Lung microvascular endothelial cell (primary cell): ENCODE data around the gene OPCML. TPM values are rescaled to one million over a fixed set of nuclear protein-coding genes. Genes with fewer than 3 reads are reported as not detected.

Experiments
- DNase-seq, 2 donors: peaks; one replicate each; pipeline versions ENCODE4 v3.0.0 to v3.0.0-alpha.2; 2010; ENCODE audit warnings: low read depth in 2 of 2
- total RNA-seq: library from RNA; depleted of rRNA; stranded (reverse); fragments of >200 nt; gene quantifications from 2 replicates; pipeline ENCODE4 v1.2.1, GENCODE V29; 2014

Gene OPCML
- total RNA-seq, 1 donor from 2014 or later: not detected

DNA sequence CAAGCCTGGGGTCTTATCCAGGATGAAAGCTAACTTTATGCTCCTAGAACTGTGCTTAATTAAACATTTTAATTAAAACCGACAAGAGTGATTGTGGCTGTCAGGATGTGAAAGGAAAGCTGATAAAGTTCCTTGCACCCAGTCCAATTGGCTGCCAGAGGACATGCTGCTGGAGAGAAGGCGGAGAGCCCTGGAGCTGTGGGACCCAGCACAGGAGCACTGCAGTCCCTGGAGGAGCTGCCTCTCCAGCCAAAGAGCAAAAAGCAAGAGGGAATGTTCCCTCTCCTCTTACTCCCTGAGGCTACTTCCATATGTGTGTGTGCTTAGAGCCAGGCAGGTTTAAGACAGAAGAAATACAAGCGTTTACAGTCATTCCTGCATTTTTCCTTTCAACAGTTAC, 118.6 kb downstream of the OPCML start:
- DNase-seq: no peak

DNA sequence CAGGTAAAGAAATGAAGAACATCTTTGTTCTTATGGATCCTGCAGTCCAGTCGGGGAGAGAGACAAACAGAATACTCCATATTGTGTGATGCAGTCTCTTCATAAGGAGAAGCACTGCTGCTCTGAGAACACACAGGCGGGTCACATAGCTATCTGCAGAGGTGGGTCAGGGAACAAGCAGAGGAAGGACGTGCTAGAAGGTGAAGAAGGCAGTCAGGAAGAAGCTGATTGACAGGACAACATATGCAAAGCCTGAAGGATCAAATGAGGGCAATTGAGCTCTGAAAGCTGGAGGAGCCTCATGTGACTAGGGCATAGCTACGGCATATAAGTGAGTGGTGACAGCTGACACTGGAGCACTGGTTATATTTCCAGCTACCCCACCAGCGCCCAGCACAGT, 122.5 kb downstream of the OPCML start:
- DNase-seq: no peak

DNA sequence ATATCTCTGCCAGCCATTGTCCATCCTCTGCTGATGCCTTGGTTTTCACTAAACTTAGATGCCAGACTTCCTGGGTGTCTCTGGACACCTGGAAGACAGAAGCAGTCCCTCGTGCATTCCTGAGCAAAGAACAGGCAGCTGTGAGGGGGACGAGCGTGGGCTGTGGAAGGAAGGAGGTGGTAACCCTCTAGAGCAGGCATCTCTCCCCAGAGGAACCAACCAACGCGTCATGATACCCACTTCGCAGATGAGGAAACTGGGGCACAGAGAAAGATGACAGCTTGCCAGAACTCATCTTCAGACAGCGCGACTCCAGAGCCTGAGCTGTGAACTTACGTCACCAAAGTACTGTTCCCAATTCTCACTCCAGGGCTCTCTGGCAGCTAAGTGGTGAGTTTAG, 123.4 kb downstream of the OPCML start:
- no peak for DNase-seq

DNA sequence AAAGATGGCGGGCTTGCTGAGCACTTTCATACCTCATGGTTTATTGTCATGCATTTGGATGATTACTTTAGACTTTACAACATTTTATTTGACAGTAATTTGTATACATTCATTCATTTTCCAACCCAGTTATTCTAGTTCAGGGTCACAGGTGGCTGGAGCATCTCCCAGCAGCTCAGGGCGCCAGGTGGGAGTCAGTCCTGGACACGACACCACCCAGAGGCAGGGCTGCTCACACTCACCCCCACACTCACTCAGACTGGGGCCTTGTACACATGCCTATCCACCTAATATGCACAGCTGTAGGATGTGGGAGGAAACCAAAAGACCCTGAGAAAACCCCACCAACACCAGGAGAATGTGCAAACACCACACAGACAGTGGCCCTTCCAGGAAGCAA, 123.9 kb downstream of the OPCML start:
- no peak for DNase-seq

DNA sequence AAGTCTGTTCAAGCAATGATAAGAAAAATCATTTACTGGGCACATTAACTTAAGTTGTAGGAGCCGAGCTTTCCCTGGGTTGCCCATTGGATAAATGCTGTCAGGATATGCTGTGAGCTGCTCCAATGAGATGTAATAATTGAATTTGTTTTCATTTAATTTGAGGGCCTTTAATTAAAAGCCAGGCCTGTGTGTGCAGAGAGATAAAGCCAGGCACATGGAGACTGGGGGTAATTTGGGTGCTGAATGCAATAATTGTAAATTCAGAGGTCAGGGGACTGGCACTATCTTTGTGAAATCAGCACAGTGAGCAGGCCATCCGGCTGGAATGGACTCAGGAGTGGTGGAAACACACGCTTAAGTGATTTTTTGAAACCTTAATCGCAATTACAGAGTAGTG, 125.8 kb downstream of the OPCML start:
- DNase-seq: no peak

DNA sequence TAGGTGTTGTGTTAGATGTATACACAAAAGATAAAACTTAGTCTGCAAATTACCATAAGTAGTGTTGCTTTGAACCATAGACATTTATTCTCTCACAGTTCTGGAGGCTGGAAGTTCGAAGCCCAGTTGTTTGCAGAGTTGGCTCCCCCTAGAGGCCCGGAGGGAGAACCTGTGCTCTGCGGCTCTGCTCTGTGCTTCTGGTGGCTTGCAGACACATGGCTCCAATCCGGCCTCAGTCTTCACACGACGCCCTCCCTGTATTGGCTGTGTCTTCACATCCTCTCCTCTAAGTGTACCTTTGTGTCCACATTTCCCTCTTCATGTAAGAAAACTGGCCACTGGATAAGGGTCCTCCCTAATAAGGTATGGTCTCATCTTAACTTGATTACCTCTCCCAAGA, 128.4 kb downstream of the OPCML start:
- no peak for DNase-seq

DNA sequence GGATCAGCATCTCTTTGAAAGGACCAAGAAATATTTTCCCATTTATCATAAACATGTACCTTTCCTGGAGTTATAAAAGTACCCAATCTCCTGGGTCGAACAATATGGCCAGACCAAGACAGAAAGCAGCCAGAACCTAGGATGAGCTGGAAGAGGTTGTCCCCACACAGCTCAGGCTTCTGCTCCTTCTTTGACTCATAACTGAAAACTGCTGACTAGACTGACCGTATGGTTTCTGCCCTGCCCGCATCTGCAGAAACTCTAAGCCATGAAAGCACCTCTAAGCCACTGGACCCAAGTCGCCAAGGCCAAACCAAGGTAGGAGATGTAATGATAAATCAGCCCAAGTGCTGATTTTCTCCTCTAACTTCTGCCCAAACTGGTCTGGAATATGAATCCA, 129.8 kb downstream of the OPCML start:
- DNase-seq: no peak

DNA sequence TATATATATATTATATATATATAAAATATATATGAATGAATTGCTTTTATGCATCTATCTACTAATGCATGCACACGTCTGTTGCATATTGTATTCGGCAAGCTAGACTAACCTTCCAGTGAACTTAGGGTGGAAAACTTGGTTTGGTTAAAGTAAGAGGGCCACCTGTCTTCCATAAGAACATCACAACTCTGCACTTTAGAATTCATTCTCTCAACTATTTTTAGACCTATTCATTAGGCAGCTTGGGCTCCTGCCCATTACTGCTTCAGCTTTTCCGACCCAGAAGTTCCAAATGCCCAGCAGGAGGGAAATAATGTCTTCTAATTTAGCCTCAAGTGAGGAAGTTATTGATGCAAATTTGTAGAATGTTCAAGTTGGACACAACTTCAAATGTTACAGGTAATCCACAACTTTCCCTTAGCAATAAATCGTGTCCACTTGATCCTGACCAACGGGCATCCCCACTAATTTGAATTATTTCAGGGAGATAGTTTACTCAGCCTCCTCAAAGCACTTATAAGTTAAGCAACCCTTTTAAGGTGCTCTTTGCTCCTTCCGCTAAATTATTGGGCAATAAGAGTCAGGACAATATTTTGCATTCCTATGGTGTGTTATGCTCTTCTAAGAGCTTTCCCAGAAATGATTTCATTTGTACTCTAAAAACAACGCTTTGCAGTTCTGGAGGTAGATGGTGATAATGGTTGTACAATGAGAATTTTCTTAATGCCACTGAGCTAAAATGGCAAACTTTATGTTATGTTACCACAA, 132.3 kb downstream of the OPCML start:
- no peak for DNase-seq

DNA sequence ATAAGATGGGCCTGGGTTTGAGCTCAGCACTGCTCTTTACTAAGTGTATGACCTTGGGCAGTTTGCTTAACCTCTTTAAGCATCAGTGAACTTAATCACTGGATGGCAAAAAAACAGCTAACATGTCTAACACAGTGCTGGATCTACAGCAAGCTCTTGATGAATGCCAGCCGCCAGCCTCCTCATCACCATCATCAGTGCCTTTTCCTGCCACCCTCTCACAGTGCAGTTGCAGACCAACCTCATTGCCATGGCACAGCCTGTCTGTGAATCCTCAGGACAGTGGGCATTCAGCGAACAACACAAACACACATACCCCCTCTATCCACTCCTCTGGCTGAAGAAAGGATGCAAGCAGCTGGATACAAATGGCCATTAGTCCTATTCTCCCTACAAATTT, 133.0 kb downstream of the OPCML start:
- no peak for DNase-seq

DNA sequence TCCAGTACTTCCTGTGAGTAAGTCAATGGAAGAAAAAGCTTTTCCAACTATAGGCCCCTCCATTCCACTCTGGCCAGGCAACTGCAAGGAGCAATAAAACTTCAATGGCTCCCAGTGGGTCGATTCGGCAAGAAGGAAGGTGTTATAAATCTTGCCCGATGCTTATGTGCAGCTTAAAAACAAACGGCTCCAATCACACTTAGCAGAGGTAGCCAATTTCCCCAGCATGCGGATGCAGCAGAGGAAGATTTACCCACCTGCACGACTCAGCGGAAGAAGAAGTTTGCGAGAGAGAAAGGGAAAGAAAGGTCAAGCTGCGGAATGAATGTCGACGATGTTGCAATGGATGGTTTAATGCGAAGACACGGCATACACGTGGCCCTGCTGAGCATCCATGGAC, 141.5 kb downstream of the OPCML start:
- DNase-seq: no peak

DNA sequence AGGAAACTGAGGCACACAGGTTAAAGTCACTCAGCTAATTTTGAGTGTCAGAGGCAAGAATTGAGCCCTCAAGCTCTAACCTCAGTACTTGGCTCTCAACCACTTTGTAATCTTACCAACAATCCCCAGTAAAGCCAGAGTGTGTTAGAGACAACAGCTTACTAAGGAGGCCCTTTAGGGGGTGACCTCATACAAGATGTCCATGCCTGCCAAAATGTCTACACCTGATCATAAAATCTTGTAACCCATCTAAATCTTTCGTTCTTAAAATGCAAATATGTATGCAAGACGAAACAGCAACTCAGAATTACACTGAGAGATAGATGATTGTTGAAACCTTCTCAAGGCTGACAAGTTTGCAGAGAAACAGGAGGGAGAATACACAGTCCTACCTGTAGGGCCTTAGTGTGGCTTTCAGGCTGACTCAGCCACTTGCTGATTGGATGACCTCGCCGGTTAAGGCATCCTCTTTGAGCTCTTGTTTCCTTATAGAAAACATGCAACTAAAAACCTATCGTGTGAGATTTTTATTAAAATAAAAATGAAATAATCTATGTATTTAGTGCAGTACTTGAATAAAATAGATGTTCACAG, 143.2 kb downstream of the OPCML start:
- DNase-seq: no peak

DNA sequence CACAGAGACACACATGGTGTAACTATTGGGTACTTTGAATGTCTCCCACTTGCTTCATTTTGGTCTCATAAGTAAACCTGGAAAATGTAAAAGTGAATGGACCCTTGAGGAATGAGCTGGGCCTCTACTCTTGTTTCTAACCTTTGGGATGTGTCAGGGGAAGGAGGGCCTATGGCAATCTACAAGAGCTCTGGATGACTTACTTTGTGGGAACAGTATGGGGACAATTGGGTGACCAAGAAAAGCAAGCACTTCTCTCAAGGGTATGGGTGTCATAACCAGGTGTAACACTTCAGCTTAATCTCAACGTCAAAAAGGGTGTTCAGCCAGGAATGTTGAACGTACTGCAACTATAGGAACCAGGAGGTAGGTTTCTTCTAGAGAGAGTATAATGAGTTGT, 144.0 kb downstream of the OPCML start:
- no peak for DNase-seq

DNA sequence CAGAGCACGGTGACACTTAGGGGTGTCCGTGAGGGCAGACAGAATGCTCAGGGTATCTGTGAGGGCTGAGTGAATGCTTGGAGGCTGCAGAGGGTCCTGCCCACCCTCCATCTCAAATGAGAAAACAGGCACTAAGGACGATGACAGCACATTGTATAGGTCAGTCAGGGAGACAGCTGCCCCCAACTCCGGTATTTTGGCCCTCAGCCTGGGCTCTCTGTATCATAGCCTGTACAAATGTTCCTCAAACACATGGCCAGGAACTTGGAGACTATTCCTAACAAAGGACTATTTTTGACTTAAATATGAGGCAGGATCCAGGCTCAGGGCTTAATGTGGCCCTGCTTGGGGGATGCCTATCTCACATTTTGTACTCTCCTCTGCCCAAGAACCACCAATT, 145.4 kb downstream of the OPCML start:
- DNase-seq: no peak

DNA sequence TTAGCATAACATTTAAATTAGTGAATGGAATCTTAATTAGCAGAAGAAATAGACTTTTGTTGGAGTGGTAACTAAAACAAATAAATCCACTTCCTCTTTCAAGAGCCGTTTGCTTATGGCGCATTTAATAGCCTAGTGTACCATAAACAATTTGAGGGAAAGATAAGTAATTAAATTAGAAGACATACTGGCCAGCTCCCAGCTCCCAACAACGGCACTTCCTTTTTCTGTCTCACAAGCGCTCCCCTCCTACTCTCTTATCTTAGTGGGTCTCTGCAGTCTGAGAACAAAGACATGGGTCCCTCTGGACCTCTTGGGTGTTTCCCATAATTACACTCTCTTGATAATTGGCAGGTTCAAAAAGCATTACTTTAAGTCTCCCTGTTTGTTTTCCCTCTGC, 146.0 kb downstream of the OPCML start:
- DNase-seq: no peak

DNA sequence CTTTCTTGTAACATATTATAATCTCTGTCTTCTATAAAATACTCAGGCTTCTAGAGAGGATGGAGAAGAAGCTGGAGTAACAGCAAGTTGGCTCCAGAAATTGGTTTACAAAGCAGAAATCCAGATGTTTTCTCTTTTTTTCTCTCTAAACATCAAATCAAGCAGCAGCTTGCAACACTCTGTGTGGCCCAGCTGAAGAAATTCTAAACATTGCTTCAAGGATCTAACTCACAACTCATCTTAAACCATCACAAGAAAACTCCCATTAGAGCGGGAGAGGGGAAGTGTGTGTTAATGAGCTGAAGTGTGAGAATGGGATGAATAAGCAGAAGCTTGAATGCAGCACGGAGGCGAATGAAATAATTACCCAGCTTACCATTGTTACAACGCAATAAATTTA, 146.5 kb downstream of the OPCML start:
- no peak for DNase-seq

DNA sequence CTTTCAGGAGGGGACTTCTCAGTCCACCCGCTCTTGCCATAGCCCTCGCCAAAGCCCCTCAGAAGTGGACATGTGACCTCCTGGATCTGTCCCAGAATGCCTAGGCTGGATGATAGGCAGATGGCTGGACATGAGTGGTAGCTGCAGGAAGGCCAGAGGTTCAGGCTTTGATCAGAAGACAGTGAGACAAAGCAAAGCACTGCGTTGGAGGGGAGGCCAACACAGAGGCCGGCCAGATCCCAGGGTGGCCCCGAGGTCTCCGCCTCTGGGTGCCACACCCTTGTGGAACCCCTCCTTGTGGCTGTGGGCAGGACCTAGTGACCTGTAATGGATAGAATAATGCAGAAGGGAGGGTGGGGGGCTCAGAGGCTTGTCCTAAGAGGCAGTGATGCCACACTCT, 147.6 kb downstream of the OPCML start:
- no peak for DNase-seq

DNA sequence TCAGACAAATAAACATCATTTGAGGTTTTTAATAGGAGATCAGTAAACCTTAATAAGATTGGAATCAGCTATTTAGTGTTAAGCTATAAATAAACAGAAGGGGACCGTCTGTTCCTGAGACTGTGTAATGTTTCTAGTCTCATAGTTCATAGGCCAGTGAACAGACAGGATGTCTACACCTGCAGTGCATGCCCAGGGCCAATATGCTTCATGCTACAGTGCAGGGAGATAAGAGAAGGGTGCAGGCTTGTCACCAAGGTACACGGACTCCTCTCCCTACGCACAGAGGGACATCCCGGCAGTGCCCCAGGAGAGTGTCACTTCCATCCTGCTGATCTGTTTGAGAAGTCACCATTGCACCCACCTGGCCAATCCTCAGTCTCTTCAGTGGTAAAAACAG, 148.6 kb downstream of the OPCML start:
- no peak for DNase-seq

DNA sequence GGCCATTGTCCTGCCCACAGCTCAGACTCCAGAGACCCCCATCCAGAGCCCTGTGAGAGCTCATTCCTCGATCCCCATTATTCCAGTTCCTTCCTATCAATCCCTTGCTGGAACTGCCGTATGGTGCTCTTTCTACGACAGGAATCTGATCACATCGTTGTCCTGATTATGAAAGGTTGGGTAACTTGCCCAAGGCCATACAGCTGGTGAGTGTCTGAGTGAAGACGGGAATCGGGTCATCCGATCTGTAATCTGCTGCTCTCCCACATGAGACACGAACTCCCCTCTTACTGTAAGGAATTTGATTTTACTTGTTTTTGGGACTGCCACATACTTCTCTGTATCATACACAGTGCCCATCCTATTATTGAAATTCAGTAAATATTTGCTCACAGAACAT, 149.1 kb downstream of the OPCML start:
- DNase-seq: no peak

DNA sequence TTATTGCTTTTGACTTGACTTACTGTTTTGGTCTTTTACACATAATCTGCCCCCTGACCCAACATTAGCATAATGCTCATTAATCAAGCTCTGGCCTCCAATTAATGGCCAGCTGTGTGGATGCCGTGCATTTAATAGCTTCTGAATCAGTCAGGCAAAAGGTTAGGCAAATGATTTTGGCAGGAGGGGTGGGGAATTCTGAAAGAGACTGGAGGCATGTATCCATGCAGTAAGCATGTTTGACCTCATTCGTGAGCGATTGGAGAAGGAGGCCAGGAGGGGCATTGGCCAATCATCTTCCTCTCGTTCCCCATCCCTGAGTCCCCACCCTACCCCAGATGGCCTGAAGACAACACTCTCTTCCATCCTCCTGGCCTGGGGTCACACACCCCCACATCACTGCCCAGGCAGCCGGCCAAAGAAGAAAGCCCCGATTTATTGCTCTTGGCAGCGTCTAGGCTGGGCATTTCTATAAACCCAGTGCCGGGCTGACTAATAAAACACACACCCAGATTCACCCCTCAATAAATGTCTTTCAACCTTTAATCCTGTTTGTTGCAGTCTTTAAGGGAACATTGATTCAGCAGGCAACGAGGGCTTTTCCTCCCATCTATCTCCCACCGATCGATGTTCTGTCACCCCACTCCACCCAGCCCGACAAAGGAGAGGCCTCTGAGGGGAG, 150.0 kb downstream of the OPCML start:
- DNase-seq: no peak

DNA sequence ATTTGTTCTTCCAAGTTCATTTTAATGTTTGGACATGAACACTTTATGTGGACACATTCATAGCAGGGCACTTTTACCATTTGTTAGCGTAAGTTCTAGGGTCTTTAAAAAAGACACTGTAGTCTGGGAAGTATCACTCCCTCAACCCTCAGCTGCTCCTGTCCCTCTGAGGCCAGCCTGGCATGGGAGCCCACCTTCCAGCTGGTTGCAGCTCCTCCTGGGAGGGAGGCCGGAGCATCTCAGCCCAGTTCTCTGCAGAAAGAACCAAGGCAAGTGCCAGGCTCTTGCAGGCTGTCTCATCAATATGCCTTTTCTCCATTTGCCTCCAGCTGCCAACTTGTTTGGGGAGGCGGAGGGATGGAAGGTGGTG, 150.6 kb downstream of the OPCML start:
- DNase-seq: no peak

DNA sequence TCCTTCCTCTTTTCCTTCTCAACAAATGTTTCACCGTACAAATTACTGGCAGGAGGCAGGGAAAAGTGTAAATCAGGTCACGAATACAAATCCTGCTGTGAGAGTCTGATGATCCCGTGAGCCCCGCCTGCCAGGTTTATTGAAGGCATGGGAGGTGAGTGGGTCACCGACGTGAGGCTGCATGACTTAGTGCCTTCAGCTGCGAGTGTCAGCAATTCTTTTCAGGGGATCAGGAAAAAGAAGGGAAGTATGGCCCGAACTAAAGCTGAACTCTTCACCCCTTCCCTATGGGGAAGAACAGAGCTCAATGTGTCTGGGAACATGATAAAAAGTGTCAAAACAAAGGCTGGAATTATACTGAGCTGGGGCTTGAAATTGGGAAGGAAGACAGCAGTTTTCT, 166.2 kb downstream of the OPCML start:
- no peak for DNase-seq

DNA sequence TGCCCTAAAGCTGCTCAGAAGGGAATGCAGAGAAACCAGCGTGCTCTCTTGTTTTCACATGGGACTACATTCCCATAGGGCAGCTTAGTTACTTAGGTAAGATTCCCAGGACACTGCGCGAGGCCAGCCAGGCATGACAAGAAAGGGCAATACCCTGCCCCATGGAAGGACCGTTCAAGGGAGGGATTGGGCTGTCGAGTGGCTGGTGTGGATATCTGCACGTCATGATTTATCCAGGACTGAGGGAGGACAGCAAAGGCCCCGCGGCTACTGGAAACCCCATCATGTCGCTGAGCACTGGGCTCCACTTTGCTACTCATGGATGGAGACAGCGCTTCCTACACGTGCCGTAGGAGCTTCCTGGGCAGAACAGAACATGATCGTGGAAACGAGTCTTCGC, 169.4 kb downstream of the OPCML start:
- no peak for DNase-seq

DNA sequence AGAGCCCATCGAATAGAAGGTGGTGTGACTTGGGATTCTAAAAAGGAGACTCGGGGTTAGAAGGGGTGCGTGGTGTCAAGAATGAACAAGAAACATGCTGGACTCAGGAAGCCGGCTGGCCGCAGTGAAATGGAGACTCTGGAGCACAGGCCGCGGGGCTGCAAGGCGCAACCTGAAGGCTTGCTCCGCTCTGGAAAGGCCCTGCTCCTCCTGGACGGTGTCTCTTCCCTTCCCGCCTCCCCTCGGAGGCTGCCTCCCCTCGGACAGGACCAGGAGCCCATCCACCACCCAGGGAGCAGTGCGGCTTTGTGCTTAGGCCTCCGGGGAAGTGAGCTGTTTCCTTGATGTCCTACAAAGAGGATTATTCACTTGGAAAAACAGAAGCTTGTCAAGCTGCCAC, 170.1 kb downstream of the OPCML start:
- no peak for DNase-seq
